Mesothelial cell of epicardium (in vitro differentiated cells): ENCODE results near the gene SIVA1. TPM values are rescaled to one million over a fixed set of nuclear protein-coding genes. Genes with fewer than 3 reads are reported as not detected.
"Not testable (repeated sequence)": the region's sequence is repeated elsewhere in the genome, so short reads cannot be mapped to it uniquely, and the experiment has no call there.

ENCODE experiments used
- DNase-seq, 2 experiments: peaks; one replicate each; pipeline ENCODE4 v3.0.0; 2021; ENCODE audit warnings: low spot score in 2 of 2; ENCODE audit not compliant: unreplicated experiment in 2 of 2
- H3K27ac Mint-ChIP-seq: 2 replicates; pipeline ENCODE4 v1.8.0; 2021; ENCODE audit warnings: mixed read lengths
- H3K27me3 Mint-ChIP-seq: 2 replicates; pipeline ENCODE4 v1.8.0; 2021; ENCODE audit warnings: low read depth, mixed read lengths
- H3K36me3 Mint-ChIP-seq: 2 replicates; pipeline ENCODE4 v1.8.0; 2021; ENCODE audit warnings: mixed read lengths
- H3K4me1 Mint-ChIP-seq: 2 replicates; pipeline ENCODE4 v1.8.0; 2021; ENCODE audit warnings: mixed read lengths
- H3K4me3 Mint-ChIP-seq: 2 replicates; pipeline ENCODE4 v1.8.0; 2021; ENCODE audit warnings: mild to moderate bottlenecking, moderate library complexity, mixed read lengths
- H3K9me3 Mint-ChIP-seq: 2 replicates; pipeline ENCODE4 v1.8.0; 2021; ENCODE audit warnings: mixed read lengths
- CTCF ChIP-seq: fragments of 200-600 bp; sonication (generic); IDR thresholded peaks from one replicate; pipeline ENCODE4 v1.5.0; 2021; ENCODE audit warnings: antibody characterized with exemption; ENCODE audit not compliant: unreplicated experiment
- total RNA-seq: library from RNA; stranded (reverse); gene quantifications from 3 replicates; pipeline ENCODE4 v1.2.1, GENCODE V29; 2021

The SIVA1 gene
- total RNA-seq, 1 donor from 2014 or later, result 70.9 TPM

- Mint-ChIP-seq H3K27me3 (peaks cover 5% of the 10 kb centered on the region), H3K27ac (peak overlapping the region; percentile 89), H3K9me3 (no peaks in the 10 kb centered on the region), H3K36me3 (peaks cover 2% of the 10 kb centered on the region), H3K4me3 (peak overlapping the region; percentile 84), H3K4me1 (peaks cover 5% of the 10 kb centered on the region)
- TF ChIP-seq CTCF, result no peak
- peak in 1 of 2 experiments; percentile 45 for DNase-seq
These were observed 27.8 kb upstream of the SIVA1 start for GRCh38 chr14:104724981-104725771.

GRCh38 chr14:104725772-104726548 is 27.0 kb upstream of the SIVA1 start:
- no peak for TF ChIP-seq CTCF
- DNase-seq, result no peak
- Mint-ChIP-seq H3K36me3 (peaks cover 2% of the 10 kb centered on the region), H3K4me3 (peak overlapping the region; percentile 84), H3K27ac (no peak overlapping the region), H3K9me3 (no peaks in the 10 kb centered on the region), H3K27me3 (peaks cover 5% of the 10 kb centered on the region), H3K4me1 (peaks cover 5% of the 10 kb centered on the region)

GRCh38 chr14:104726600-104727451 is 26.1 kb upstream of the SIVA1 start:
- H3K27ac Mint-ChIP-seq, result no peak overlapping the region
- peaks cover 5% of the 10 kb centered on the region for H3K27me3 Mint-ChIP-seq
- H3K4me3 Mint-ChIP-seq, result no peak overlapping the region
- TF ChIP-seq CTCF, result no peak
- H3K4me1 Mint-ChIP-seq, result peaks cover 5% of the 10 kb centered on the region
- no peaks in the 10 kb centered on the region for H3K36me3 Mint-ChIP-seq
- no peak for DNase-seq
- H3K9me3 Mint-ChIP-seq, result no peaks in the 10 kb centered on the region

GRCh38 chr14:104728631-104729030 is 24.3 kb upstream of the SIVA1 start:
- Mint-ChIP-seq H3K27me3 (peaks cover 5% of the 10 kb centered on the region), H3K36me3 (no peaks in the 10 kb centered on the region), H3K4me1 (peaks cover 5% of the 10 kb centered on the region), H3K27ac (no peak overlapping the region), H3K9me3 (no peaks in the 10 kb centered on the region), H3K4me3 (no peak overlapping the region)
- TF ChIP-seq CTCF, result no peak
- no peak for DNase-seq

- peak overlapping the region; percentile 59 for H3K27ac Mint-ChIP-seq
- not testable (repeated sequence) for H3K4me3 Mint-ChIP-seq, H3K36me3 Mint-ChIP-seq, DNase-seq, H3K9me3 Mint-ChIP-seq, H3K4me1 Mint-ChIP-seq, H3K27me3 Mint-ChIP-seq
These were observed 23.6 kb upstream of the SIVA1 start for GRCh38 chr14:104729176-104729834.
